ENCODE measurements around the gene FIGN.

Gene FIGN

DNA sequence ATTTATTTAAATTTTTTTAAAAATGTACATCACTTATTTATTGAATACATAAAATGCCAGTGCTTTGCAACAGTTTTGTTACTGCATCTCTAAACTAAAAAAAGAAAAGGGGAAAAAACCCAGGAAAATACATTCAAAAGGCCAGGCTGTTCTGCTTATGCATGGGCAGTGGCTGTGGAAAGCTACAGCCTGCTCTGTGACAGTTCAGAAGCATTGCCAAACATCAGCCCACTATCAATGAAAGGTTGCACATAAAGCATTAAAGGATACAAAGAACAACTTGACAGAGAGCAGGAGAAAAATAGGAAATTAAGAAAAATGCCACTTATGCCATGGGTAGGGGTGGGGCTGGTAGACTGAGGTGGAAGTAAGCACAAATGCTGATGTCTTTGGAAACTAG, 128.2 kb downstream of the FIGN start:
- no peak for DNase-seq

DNA sequence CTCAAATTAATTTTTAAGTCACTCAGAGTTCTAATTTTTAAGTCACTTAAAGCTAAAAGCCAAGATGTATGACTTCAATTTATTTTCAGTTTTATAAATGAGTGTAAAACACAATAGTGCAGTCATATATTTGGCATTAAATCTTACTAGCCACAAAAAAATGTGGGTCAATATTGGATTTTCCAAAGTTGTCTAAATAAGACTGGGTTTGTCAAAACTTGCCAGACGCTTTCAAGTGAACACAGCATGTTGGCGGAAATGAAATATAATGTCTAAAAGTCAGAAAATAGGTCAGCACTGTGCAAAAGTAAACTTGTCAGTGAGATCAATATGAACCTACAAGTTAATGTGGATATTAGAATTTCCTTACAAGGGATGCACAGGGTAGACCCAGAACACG, 128.9 kb downstream of the FIGN start:
- DNase-seq: no peak

DNA sequence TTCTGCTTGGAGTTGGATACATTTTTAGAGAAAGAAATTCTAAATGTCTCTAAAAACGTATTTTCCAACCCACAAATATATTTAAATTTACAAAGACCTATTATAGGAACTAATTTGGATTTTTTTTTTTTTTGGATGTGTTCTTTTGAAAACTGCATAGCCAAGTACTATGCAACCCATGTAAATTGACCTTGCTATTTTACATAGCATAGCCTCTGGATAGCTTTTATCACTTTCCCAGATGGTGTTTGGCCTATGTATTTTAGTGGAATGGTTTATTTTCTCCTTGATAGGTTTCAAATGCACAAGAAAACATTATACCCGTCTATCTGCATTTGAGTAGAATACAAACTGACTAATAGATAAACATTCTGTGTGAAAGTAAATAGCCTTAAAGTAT, 130.0 kb downstream of the FIGN start:
- DNase-seq: no peak

DNA sequence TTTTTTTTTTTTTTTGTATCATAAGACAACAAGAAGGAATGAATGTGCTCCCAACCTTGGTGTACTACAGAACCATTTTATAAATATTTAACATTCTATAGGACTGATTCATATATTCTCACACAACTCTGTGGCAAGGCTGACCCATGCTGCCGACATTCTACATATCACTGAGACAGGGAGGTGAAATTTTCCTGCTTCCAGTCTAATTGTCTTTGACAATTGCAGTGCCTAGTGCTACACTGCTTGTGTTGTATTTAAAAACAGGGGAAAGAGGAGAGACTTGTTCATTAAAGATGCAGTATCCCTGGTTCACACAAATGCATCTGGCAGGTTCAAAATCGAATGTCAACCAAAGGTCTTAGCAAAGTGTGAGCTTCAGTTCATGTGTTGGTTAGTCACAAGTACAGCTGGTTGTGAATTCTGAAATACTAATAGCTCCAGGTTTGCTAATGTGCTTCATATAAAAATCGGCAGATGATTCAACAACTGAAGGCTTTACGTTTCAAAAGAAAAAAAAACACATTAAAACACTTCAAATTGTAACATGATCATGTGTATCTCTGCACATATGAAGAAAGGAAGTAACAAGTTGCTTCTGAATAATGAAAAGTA, 130.8 kb downstream of the FIGN start:
- no peak for DNase-seq

DNA sequence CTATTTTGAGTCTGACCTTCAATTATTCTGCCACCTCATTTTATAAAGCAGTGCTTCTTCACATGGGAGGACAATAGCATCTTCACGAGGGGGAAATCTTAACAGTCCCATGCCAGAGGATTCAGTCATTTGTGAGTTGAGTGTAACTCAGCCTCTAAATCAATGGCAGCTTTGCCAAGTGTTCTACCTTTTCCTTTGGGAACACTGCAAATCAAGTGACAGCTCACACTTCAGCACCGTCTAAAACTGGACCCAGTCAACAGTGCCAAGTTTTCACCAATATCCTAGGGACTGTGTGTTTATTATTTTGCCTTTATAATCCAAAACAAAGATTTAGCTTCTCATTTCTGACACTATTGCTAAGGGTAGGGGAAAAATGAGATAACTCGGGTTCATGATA, 133.6 kb downstream of the FIGN start:
- no peak for DNase-seq

DNA sequence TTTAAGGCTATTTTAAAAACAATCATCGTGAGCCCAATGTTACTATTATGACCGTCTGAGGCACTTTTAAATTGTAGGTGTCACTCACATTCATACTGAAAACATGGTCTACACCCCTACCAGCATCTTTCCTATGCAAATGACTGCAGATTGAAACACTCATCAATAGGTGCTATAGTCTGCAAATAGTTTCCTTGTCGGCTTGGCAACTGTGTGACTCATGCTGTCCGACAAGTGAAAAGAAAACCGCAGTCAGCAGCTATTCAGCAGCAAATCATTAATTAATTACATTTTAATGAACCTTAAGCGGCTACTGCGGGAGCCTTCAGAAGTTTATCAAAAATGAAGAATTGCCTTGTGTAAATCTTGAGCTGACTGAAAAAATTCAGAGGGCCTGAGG, 134.4 kb downstream of the FIGN start:
- no peak for DNase-seq

DNA sequence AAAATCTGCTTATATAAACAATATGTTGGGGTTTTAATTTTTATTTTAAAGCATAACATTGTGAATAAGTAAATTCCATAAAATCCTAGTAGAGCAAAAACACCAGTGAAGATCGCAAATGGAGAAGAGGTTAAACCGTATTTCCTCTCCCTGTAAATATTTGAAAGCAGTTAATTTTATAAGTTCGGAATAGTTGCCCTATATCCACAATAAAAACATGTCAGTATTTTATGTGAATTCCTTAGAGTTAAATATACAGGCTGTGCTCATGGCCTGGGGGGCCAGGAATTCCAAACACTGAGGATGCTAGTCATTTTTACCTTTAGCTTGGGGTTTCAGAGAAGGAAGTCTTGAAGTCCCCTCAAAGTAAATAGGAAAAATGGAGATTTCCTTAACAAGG, 135.0 kb downstream of the FIGN start:
- DNase-seq: no peak

DNA sequence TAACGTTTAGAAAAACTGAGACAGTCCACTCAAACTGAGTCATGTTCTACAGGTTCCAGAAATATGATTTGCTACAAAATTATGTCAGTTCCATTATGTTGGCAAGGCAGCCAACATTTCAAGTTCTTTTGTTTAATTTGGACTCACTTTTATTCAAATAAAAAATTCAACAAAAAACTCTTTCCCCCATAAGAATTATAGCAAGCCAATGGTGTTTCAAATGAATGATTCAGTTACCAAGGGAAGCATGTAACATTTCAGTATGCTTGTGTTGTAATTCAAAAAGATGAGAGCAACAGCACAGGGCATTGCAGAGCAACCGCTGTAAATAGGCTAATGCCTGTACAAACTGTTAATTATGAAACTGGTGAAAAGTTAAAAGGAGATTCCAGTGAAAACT, 140.8 kb downstream of the FIGN start:
- no peak for DNase-seq

DNA sequence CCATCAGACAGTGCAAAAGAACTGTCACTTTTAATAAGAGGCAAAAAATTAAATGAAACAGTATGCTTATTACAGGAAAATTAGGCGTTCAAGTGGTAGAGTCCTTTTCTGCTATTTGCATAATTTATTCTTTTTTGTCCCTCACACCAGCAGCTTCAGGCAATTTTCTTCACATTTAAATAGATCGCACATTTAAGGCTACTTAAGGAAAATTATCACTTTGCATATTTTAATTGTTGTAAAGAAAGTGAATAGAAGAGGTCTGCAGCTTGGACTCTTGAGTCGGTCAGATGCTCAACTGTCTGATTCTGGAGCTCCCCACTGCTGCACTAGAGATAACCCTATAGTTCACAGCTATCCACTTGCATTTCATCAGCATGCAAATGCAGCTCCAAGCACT, 141.3 kb downstream of the FIGN start:
- no peak for DNase-seq

DNA sequence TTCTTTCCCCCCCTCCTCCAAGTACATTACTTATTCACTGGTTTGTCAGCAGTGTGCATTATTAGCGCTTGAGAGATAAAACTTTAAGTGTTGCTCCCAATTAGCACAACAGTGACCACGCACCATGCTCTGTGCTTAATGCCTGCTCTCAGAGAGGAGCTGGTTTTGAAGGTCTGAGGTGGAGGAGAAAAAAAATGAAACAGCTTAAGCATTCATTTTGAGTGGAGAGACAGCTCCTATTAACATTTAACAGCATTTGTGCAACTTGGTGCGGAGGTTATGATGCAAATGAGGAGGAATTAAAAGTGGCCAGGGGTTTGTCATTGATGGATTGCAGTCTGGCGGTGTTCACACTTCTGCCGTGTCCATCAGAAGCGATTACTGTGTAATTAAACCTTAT, 141.8 kb downstream of the FIGN start:
- no peak for DNase-seq

DNA sequence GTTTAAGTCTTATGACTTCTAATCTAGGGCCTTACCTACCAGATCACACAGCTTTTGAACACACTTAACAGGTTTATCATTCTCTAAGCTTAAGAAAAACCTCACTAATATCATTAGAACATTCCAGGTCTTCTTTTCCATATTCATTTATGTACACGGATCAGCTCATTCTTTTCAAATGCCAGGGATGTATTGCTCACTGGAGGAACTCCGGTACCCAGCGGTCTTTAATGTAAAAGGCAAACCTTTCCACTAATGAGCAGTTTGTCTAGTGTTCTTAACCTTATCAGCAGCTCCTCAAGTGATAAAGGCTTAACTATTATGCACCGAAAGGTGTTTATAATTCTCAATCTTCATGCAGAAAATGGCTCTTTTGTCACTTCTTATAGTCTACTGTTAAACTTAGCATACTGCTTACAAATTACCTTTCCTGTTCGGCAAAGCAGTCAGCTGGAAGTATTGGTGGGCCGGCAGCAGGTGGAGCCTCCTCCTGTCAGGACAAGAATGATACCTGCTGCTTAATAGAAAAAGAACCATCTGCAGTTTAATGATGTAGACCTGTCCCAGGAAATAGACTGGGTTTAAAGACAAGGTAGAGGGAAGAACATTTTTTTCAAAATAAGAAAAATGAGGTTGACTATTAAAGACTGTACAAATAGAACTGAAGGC, 142.7 kb downstream of the FIGN start:
- DNase-seq: no peak

DNA sequence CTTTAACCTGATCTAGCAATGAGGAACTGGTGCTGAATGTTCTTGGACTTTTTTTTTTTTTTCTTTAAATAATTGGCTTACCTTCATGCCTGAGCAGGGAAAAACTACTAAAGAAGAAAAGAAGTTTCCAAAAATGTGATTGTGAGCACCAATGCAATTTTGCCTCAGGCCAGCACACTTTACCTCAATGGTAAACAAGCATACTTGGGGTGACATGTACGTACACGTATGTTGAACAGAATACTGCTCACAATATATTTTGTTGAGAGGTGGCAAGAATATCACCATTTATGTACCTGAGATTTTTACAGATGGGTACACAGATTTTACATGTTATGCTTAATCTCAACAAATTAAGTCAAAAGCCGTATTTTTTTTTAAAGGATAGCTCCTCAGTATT, 144.3 kb downstream of the FIGN start:
- DNase-seq: no peak

DNA sequence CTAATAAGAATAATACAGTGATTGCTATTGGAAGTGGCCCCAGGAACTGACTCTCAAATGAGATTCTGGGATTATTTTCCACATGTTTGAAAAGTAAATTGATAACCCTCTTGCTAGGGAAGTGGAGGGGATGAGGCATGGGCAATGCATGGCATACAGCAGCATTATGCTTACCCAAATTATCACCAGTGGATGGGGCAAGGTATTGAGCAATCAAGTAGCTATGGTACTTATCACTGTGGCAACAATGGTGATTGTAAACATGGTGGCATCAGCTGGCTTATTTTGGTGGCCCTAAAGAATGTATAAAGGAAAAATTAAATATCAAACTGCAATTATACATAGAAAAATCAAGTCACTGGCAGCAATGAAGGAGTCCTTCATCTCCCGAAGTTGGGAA, 155.1 kb downstream of the FIGN start:
- DNase-seq: no peak

DNA sequence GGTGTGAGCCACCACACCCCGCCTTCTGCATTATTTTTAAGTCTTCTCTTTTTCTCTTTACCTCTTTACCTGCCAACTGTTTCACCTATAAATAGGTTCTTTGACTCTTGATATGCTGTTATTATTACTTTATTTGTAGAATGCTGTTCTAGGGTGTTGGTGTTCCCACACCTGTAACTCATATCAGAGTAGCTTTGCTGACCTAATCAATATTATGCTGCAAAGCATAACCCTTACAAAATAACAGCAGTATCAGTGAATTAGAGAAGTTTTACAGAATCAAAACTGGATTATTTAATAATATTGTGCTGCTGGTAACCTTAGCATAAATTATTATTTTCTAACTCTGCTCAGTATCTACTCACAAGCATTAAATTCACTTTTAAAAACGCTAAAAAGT, 161.5 kb downstream of the FIGN start:
- DNase-seq: no peak

DNA sequence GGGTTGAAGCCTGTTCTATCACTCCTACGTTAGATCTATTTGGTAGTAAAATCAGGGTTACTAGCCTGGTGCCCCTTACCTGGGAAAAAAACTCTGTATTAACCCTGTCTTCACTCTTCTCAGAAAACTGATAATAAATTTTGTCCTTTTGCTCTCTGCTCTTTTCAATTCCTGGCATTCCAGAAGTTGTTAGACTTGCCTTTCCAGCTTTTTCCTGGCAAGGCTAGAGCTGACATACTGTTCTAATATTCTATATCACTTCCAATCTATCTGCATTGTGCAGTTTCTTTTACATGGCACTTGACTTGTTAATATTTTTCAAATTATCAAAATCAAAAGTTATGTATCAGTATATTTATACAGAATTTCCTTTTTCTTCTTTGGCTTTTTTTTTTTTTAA, 162.2 kb downstream of the FIGN start:
- DNase-seq: no peak

DNA sequence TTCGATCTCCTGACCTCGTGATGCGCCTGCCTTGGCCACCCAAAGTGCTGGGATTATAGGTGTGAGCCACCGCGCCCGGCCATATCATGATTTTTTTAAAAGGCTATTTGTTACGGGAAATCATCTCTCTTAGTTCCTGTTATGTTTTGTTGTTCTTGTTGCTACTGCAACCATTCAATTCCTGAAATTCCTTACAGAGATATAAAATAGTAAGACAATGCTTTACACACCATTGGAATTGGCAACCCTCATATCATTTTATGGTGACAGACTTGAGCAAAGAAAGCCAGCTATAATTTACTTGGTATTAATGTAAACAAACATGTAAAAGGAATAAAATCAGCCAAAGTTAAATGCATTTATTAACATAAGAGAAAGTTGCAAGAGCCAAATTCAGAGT, 163.0 kb downstream of the FIGN start:
- no peak for DNase-seq

DNA sequence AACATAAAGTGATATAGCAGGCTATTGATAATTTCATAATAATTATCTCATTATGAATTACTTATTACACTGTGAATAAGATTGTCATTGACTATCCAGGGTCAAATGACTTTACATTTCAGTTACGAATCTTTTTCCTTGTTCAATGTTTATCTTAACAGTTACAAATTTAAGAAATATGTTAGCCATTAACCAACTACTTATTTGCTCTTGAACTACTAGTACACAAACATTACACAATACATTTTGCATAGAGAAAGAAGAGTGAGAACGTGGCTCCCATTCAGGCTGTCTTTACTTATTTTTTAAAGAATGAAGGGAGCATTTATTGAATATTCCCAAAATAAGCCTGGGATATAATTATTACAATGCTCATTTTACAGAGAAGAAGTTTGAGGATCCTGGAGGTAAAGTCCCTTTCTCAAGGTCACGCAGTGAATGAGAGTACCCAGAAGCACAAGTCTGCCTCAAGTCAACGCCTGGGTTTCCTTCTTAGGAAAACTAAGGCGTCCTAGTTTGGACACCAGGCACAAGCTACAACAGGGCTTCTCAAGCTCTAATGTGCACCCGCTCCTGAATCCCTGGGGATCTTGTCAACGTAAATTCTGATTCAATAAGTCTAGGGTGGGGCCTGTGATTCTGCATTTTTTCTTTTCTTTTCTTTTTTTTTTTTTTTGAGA, 164.2 kb downstream of the FIGN start:
- DNase-seq: no peak

DNA sequence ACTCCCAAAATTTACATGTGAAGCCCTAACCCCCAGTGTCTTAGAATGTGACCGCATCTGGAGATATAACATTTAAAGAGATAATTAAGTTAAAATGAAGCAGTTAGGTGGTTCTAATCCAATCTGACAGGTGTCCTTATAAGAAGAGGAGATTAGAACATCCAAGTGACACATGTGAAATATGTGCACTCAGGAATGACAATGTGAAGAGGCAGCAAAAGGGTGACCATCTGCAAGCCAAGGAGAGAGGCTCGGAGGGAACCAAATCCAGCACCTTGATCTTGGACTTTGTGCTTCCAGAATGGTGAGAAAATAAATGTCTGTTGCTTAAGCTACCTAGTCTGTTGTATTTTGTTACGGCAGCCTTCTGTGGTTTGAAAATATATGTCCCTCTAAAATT, 165.4 kb downstream of the FIGN start:
- no peak for DNase-seq

DNA sequence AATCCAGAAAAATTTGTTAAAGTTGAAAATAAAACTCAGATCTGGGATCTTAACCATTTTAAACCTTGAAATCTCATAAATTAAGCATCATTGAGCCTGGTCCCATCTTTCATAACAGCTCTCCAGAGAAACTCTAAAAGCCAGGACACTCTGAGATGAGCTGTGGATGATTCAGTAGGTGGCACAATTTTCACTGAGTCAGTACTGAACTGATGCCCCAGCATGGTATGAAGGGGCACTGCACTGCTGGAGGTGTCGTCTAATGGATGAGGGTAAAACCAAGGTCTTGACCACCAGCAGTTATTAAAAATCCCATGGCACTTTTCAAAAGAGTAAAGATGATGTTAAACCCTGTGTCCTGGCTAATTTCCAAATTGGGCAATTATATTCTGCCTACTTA, 170.6 kb downstream of the FIGN start:
- no peak for DNase-seq

DNA sequence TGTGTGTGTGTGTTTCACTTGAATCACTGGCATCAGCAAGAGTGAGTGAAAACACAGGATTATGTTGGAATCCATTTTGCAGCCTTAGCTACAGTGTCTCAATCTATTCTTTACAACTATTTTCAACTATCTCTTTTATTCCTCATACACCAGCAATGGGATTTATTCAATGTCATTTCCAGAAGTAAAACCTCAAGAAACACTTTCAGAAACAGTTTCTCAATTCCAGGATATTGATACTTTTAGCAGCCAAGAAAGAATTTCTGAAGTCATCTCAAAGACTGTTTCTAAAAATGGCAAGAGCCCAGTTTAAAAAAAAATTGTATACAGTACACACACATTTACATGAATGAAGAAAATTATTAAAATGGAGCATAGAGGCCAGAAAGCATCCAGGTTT, 171.6 kb downstream of the FIGN start:
- no peak for DNase-seq

DNA sequence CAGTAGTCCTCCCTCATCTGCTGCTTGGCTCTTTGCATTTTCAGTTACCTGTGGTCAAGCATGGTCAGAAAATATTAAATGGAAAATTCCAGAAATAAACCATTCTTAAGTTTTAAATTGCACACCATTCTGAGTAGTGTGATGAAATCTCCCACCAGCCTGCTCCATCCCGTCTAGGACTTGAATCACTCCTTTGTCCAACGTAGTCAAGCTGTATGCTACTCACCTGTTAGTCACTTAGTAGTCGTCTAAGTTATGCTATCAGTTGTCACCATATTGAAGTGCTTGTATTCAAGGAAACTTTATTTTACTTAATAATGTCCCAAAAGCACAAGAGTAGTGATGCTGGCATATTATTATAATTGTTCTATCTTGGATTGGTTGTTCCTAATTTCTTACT, 172.5 kb downstream of the FIGN start:
- no peak for DNase-seq

DNA sequence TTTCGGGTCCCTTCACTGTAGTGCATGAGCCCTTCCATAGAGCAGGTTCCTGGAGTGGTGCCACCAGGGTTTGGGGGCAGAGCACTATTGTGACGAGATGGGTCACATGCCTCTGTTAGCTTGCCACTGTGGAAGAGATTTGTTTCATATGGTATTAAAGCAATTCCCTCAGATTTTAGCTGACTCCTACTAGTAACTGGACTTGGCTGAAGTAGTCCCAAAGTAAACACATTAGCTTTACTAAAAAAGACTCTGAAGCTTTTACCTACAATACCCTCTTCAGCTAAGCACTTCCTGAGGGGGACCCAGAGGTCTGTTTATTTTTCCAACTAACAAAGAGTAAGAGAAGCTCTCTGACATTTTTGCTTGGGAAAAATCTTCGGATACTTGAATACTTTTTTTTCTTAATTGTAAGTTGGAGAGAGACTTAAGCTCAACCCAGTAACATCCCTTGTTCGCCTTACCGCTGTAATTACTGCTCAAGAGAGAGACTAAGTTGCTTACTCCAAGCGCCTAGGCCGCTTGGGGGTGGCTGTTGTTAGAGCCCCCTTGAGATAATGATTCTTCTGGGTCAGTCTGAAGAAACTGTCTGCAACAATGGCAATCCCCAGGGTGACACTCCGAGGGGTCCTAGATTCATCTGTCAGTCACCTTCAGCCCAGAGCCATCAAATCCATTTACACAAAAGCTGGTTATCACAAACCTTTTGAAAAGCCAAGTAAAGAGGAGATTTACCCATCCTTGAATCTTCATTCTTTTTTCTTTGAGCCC, 177.4 kb downstream of the FIGN start:
- no peak for DNase-seq

DNA sequence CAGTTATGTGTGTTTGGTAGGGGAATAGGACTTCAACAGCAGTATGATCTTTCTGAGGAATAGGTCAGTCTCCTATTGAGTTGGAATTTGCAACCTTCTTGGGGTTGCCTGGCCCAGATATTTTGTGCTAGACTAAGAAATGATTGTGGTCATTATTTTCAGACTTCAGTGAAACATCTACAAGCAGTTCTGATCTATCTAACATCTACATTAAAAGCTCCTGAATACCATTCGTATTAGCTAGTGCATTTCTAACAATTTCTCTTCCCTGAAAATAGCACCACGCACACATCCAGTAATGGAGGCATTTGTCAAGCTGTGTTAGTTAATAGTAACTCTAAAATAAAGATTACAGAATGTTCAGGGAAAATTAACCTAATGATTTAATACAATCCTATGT, 179.3 kb downstream of the FIGN start:
- DNase-seq: no peak

DNA sequence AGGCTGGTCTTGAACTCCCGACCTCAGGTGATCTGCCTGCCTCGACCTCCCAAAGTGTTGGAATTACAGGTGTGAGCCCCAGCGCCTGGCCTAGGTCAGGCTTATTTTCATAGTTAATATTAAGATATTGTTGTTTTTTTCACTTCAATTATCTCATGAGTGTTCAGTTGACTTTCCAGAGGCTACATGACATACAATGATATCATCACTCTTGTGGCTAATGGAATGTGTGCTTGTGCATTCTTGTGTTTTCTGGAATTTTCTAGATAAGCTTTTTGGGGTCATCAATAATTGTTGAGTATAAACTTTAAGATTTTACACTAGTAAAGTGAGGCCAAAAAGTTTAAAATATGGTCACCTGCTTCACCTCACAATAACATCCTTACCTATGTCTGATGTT, 180.9 kb downstream of the FIGN start:
- DNase-seq: no peak
